ENCODE results near the gene TRPC6. TPM values are rescaled to one million over a fixed set of nuclear protein-coding genes. Genes with fewer than 3 reads are reported as not detected.

TRPC6 gene
- total RNA-seq, 1 donor from 2014 or later, result not detected

DNA sequence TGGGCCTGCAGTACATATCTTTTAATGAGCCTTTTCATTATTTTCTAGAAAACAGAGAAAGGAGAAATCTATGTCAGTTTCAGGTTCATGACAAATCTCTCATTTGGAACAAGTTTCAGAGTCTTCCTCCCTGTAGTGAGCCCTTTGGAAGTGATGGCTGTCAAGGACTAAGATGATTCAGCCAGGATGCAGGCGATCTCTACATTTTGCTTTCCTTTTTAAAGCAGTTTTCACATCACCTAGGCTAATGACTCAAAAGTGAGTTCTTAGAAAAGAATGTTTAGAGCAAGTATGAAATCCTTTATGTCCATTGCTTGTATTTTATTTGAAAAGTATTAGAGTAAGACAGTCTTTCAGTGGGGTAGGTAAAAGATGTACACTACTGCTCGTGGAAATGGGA lies 130.1 kb downstream of the TRPC6 start:
- H3K4me3 Mint-ChIP-seq, result no peak overlapping the region
- H3K4me1 Mint-ChIP-seq, result no peaks in the 10 kb centered on the region
- CTCF ChIA-PET, result no interaction called here

DNA sequence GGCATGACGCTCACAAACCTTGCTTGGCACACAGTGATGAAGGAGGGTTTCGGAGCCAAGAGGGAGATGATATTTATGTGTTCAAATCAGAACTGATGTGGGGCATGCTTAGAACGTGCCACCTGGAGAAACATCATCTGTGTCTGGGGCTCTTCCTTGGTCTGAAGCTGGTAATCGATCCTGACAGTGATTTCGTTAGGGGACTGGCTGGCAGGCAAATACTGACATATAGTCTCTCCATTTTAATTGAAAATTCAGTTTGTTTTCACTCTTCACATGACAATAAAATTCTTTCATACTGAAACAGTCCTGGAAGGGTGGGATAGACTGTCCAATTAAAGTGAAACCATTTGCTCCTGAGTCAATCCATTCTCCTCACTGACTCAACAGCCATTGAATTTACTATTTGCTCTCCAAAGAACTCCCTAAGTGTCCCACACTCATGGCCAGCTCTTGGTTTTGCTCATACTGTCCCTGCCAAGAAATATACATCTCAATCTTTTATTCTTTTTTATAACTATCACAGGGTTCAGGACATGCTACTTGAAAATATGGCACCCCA lies 134.8 kb downstream of the TRPC6 start:
- Mint-ChIP-seq H3K4me1 (no peaks in the 10 kb centered on the region), H3K36me3 (ENCODE audit: low read depth) (no peaks in the 10 kb centered on the region), H3K9me3 (no peaks in the 10 kb centered on the region), H3K4me3 (no peak overlapping the region), H3K27me3 (no peaks in the 10 kb centered on the region), H3K27ac (no peak overlapping the region)
- TF ChIP-seq CTCF (IDR thresholded peaks at IDR 0.05), result no peak
- no peak for DNase-seq
- intact Hi-C loops (cut with micrococcal nuclease), result no loop called here
- no peak for ATAC-seq (ENCODE audit: low read depth)
- ChIA-PET CTCF (no interaction called here), POLR2A (no interaction called here)

More for the DNA sequence above, 130.1 kb downstream of the TRPC6 start:
- Mint-ChIP-seq H3K9me3 (no peaks in the 10 kb centered on the region), H3K27me3 (no peaks in the 10 kb centered on the region), H3K27ac (no peak overlapping the region), H3K36me3 (ENCODE audit: low read depth) (no peaks in the 10 kb centered on the region)
- intact Hi-C loops (cut with micrococcal nuclease), result no loop called here
- TF ChIP-seq CTCF (IDR thresholded peaks at IDR 0.05), result no peak
- DNase-seq (no peak), ATAC-seq (ENCODE audit: low read depth) (no peak)
- POLR2A ChIA-PET, result no interaction called here

DNA sequence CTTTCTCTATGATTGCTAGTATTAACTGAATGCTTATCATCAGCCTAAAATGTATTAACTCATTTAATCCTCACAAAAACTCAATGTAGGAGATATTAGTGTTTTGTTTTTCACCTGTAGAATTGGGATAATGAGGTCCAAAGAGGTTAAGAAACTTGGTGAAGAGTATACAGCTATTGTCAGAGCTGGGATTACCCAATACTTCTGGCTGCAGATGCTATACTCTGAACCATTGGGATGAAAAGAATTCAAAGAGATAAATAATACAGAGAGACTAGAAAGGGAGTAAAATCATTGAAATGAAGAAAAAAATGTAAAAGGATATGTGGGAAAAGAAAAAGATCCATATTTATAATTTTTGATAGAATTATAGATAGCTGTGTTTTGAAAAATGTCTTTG lies 137.1 kb downstream of the TRPC6 start:
- TF ChIP-seq CTCF (IDR thresholded peaks at IDR 0.05), result no peak

DNA sequence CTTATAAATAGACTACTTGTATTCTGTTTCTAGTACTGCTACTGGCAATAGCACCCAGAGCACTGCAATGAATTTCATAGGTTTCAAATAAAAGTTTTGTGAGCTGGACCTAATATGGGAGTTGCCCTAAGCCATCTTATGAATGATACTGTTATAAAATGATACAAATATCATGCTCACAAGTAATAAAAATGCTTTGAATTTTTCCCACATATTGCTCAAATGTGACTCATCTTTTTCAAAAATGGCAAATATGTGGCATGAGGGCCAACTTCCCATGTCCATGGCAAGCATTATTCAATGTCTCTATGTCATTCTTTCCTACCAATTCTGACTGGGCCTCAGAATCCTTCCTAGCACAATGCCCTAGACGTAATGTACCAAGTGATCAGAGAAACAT lies 137.6 kb downstream of the TRPC6 start:
- POLR2A ChIA-PET, result no interaction called here
- H3K4me3 Mint-ChIP-seq, result no peak overlapping the region
- CTCF ChIA-PET, result no interaction called here

More for the DNA sequence above, 137.1 kb downstream of the TRPC6 start:
- DNase-seq (no peak), ATAC-seq (ENCODE audit: low read depth) (no peak)
- intact Hi-C loops (cut with micrococcal nuclease), result no loop called here
- Mint-ChIP-seq H3K9me3 (no peaks in the 10 kb centered on the region), H3K27me3 (no peaks in the 10 kb centered on the region), H3K36me3 (ENCODE audit: low read depth) (no peaks in the 10 kb centered on the region), H3K4me3 (no peak overlapping the region), H3K27ac (no peak overlapping the region), H3K4me1 (no peaks in the 10 kb centered on the region)
- CTCF ChIA-PET, result no interaction called here
- POLR2A ChIA-PET, result no interaction called here

DNA sequence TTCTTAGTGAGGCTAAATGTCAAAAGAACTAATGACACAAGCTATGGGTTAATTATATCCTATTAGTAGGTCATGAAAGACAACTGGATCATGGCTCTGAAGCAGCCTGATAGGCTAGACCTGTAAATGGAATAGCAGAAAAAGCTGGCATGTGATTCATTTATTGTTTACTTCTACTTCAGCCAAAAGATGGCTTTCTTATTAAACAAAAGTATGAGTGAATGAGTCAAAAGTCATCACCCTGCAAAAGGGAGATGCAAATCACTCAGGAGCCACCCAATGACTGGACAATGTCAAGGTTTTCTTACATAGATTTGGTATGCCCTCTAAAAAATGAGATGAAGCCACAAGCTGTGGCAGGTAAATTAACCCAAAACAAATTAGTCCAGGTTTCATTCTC lies 138.0 kb downstream of the TRPC6 start:
- CTCF ChIA-PET, result no interaction called here
- Mint-ChIP-seq H3K36me3 (ENCODE audit: low read depth) (no peaks in the 10 kb centered on the region), H3K9me3 (no peaks in the 10 kb centered on the region)

More for the DNA sequence above, 137.6 kb downstream of the TRPC6 start:
- TF ChIP-seq CTCF (IDR thresholded peaks at IDR 0.05), result no peak
- Mint-ChIP-seq H3K9me3 (no peaks in the 10 kb centered on the region), H3K27ac (no peak overlapping the region), H3K36me3 (ENCODE audit: low read depth) (no peaks in the 10 kb centered on the region), H3K27me3 (no peaks in the 10 kb centered on the region), H3K4me1 (no peaks in the 10 kb centered on the region)
- DNase-seq, result no peak
- intact Hi-C loops (cut with micrococcal nuclease), result no loop called here
- no peak for ATAC-seq (ENCODE audit: low read depth)

More for the DNA sequence above, 138.0 kb downstream of the TRPC6 start:
- H3K27ac Mint-ChIP-seq, result no peak overlapping the region
- no peaks in the 10 kb centered on the region for H3K27me3 Mint-ChIP-seq
- POLR2A ChIA-PET, result no interaction called here
- no peaks in the 10 kb centered on the region for H3K4me1 Mint-ChIP-seq
- no peak for TF ChIP-seq CTCF (IDR thresholded peaks at IDR 0.05)
- H3K4me3 Mint-ChIP-seq, result no peak overlapping the region
- ATAC-seq (ENCODE audit: low read depth), result no peak
- DNase-seq, result no peak
- intact Hi-C loops (cut with micrococcal nuclease), result no loop called here

Data from activated B cell treated with CpG ODN at 0.5 μM for 24 hours (primary cell).